ENCODE results near the gene GJD4.

DNA sequence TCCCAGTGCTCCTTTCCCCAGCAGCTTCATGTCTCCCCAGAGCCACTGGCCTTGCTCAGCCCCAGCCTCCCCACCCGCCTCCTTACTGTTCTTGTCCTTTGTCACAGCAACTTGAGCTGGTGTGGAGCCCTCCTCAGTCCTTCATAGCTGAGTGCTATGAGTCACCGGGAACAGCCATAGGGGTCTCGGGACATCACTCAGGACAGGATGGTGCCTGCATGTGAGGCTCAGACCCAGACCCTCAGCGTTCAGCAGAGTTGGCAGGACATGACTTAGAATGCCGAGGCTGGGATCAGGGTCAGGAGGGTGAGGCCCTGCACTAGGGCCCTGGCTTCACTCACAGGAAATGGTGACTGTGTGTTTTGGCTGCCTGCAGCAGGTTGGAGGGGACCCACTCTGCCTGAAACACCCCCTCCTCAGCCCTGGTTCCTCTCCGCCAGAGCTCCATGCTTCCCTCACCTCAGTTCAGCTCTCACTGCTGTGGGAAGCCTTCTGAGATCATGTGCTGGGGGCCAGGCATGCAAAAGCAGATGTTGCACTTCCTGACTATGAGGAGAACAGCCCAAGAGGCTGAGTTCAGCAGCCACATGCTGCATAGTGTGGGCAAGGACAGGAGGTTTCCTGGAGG, 40.7 kb upstream of the GJD4 start:
- TF ChIP-seq, protein P1, sequence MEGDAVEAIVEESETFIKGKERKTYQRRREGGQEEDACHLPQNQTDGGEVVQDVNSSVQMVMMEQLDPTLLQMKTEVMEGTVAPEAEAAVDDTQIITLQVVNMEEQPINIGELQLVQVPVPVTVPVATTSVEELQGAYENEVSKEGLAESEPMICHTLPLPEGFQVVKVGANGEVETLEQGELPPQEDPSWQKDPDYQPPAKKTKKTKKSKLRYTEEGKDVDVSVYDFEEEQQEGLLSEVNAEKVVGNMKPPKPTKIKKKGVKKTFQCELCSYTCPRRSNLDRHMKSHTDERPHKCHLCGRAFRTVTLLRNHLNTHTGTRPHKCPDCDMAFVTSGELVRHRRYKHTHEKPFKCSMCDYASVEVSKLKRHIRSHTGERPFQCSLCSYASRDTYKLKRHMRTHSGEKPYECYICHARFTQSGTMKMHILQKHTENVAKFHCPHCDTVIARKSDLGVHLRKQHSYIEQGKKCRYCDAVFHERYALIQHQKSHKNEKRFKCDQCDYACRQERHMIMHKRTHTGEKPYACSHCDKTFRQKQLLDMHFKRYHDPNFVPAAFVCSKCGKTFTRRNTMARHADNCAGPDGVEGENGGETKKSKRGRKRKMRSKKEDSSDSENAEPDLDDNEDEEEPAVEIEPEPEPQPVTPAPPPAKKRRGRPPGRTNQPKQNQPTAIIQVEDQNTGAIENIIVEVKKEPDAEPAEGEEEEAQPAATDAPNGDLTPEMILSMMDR (conservative IDR thresholded peaks at IDR 0.05; ENCODE audit: low read length): no peak
- TF ChIP-seq EZH2phosphoT487 (IDR thresholded peaks at IDR 0.05; ENCODE audit: borderline replicate concordance, low read depth, low read length): no peak
